GM12878 (cell line): ENCODE results near the gene AGFG1. TPM values are rescaled to one million over a fixed set of nuclear protein-coding genes. Genes with fewer than 3 reads are reported as not detected.

Experiments used
- ATAC-seq: fragments of 200-7000 bp; cut with Tn5 transposase; 3 replicates; pipeline ENCODE4 v1.9.1; 2020; ENCODE audit warnings: mild to moderate bottlenecking, moderate library complexity
- BruUV-seq: library from RNA; stranded (reverse); fragments of 400-500 nt; replicated peaks from 2 replicates; lab custom pipeline; 2021; lab: Mats Ljungman, UMichigan
- CTCF ChIA-PET: fragments of 300-600 bp; sonication (Branson Sonifier 250); formaldehyde crosslinking; extraction: SDS; loops from one replicate; lab custom pipeline; 2021; ENCODE audit warnings: inconsistent platforms; lab: Yijun Ruan, JAX
- POLR2A ChIA-PET: fragments of 350-600 bp; formaldehyde crosslinking; extraction: SDS; loops from one replicate; lab custom pipeline; 2021; ENCODE audit warnings: inconsistent platforms; lab: Charles Lee
- RAD21 ChIA-PET: fragments of 300-600 bp; sonication (Branson Sonifier 250); formaldehyde crosslinking; loops from one replicate; lab custom pipeline; 2023; ENCODE audit warnings: antibody characterized with exemption; ENCODE audit not compliant: unreplicated experiment; lab: Charles Lee
- SMC1A ChIA-PET: fragments of 300-600 bp; sonication (Branson Sonifier 250); formaldehyde crosslinking; loops from one replicate; lab custom pipeline; 2023; ENCODE audit not compliant: unreplicated experiment, uncharacterized antibody; lab: Charles Lee
- DNase-seq: peaks from one replicate; pipeline ENCODE4 v3.0.0-alpha.2; 2011; ENCODE audit warnings: low read depth, low spot score
- FAIRE-seq: peaks from 3 replicates; lab custom pipeline; 2011; peaks lifted over from hg19 to GRCh38; lab: Jason Lieb, UNC
- H2AFZ ChIP-seq: 2 replicates; pipeline ENCODE4 v1.6.0; 2011; ENCODE audit warnings: low read depth, low read length, control low read depth; ENCODE audit not compliant: control insufficient read depth
- H3K27ac ChIP-seq: 2 replicates; pipeline ENCODE4 v1.5.1; 2011; ENCODE audit warnings: control low read depth; ENCODE audit not compliant: control insufficient read depth, insufficient read depth
- H3K27me3 ChIP-seq, 2 experiments: replicated peaks in 1 of 2; 2 replicates each; pipeline versions ENCODE4 v1.6.0 to v1.6.1; 2011; ENCODE audit warnings: low read length in 1 of 2; ENCODE audit not compliant: control insufficient read depth in 2 of 2, insufficient read depth in 2 of 2
- H3K36me3 ChIP-seq, 2 experiments: 2 replicates each; pipeline ENCODE4 v1.5.1; 2011; ENCODE audit warnings: low read length in 1 of 2; ENCODE audit not compliant: control insufficient read depth in 2 of 2, insufficient read depth in 2 of 2
- H3K4me1 ChIP-seq: 2 replicates; pipeline ENCODE4 v1.6.1; 2011; ENCODE audit warnings: mild to moderate bottlenecking, low read length, moderate library complexity, mixed read lengths; ENCODE audit not compliant: control insufficient read depth, insufficient read depth
- H3K4me2 ChIP-seq: 2 replicates; pipeline ENCODE4 v1.6.0; 2011; ENCODE audit warnings: control low read depth; ENCODE audit not compliant: control insufficient read depth, insufficient read depth
- H3K4me3 ChIP-seq: fragments of 200-600 bp; sonication (generic); 2 replicates; pipeline ENCODE4 v1.5.1; 2016
- H3K79me2 ChIP-seq: 2 replicates; pipeline ENCODE4 v1.6.0; 2011; ENCODE audit warnings: low read length; ENCODE audit not compliant: control insufficient read depth, insufficient read depth
- H3K9ac ChIP-seq: 2 replicates; pipeline ENCODE4 v1.8.0; 2011; ENCODE audit warnings: low read length, control low read depth, mixed read lengths; ENCODE audit not compliant: control insufficient read depth, insufficient read depth
- H3K9me3 ChIP-seq: replicated peaks from 3 replicates; pipeline ENCODE4 v1.5.1; 2011; ENCODE audit warnings: mild to moderate bottlenecking, low read length; ENCODE audit not compliant: control insufficient read depth, insufficient read depth
- H4K20me1 ChIP-seq: 2 replicates; pipeline ENCODE4 v1.6.0; 2011; ENCODE audit not compliant: control insufficient read depth, insufficient read depth
- MLLT1 ChIP-seq: fragments of 450-650 bp; IDR thresholded peaks from 2 replicates; pipeline ENCODE4 v1.6.1; 2016; ENCODE audit warnings: mild to moderate bottlenecking
- MYC ChIP-seq: IDR thresholded peaks from 2 replicates; pipeline ENCODE4 v1.6.1; 2011; ENCODE audit warnings: mild to moderate bottlenecking, low read length, moderate library complexity, inconsistent platforms; ENCODE audit not compliant: insufficient read depth, insufficient replicate concordance, insufficient read length, severe bottlenecking
- SPI1 ChIP-seq: IDR thresholded peaks from 2 replicates; pipeline ENCODE4 v1.6.1; 2011; ENCODE audit warnings: low read depth, mild to moderate bottlenecking, low read length, moderate library complexity, borderline replicate concordance; ENCODE audit not compliant: insufficient read depth
- WGBS: methylation state at CpG from one replicate; pipeline ENCODE4 v1.1.6; 2016; ENCODE audit warnings: low lambda C conversion rate; ENCODE audit not compliant: insufficient replicate concordance, insufficient coverage; ENCODE audit errors: missing lambda C conversion rate; 5-methylcytosine and 5-hydroxymethylcytosine counted together
- in situ Hi-C: fragments of 300-500 bp; cut with MboI; formaldehyde crosslinking; loops from 9 replicates; pipeline ENCODE4 v1.14.3; 2018; ENCODE audit warnings: mixed read lengths
- intact Hi-C: fragments of 100-400 bp; cut with micrococcal nuclease; formaldehyde crosslinking; loops from one replicate; pipeline ENCODE4 v1.14.2; 2022; ENCODE audit not compliant: unreplicated experiment
- polyA plus RNA-seq, 11 experiments: library from polyadenylated mRNA; depleted of rRNA in 4 of 11; unstranded in 6 of 11; stranded (reverse) in 5 of 11; fragments of >200 nt; fragmentation: Nextera tagmentation in 4 of 11; fragmentation: Illumina TruSeq in 1 of 11; extraction: Ambion mirVana in 4 of 11; extraction: Trizol in 1 of 11; gene quantifications; 1 replicate in 1 of 11; 2 replicates in 10 of 11; pipeline versions ENCODE4 v1.2.1 to v1.2.3, GENCODE V29; 2011 to 2016; ENCODE audit warnings: inconsistent platforms in 2 of 11, missing spikeins in 2 of 11, low read depth in 1 of 11
- total RNA-seq, 4 experiments: library from RNA; depleted of rRNA in 3 of 4; stranded (reverse); fragments of >200 nt in 3 of 4; fragmentation: Illumina TruSeq in 1 of 4; extraction: Trizol in 1 of 4; gene quantifications; 2 replicates each; pipeline versions ENCODE4 v1.2.1 to v1.2.3, GENCODE V29; 2013 to 2021

The AGFG1 gene
- total and polyA plus RNA-seq, 10 of the 15 experiments (the other 5 are each of a cell fraction or from before 2014, with no cell fraction given) = 7.3 to 243 (median 81.7) TPM

DNA sequence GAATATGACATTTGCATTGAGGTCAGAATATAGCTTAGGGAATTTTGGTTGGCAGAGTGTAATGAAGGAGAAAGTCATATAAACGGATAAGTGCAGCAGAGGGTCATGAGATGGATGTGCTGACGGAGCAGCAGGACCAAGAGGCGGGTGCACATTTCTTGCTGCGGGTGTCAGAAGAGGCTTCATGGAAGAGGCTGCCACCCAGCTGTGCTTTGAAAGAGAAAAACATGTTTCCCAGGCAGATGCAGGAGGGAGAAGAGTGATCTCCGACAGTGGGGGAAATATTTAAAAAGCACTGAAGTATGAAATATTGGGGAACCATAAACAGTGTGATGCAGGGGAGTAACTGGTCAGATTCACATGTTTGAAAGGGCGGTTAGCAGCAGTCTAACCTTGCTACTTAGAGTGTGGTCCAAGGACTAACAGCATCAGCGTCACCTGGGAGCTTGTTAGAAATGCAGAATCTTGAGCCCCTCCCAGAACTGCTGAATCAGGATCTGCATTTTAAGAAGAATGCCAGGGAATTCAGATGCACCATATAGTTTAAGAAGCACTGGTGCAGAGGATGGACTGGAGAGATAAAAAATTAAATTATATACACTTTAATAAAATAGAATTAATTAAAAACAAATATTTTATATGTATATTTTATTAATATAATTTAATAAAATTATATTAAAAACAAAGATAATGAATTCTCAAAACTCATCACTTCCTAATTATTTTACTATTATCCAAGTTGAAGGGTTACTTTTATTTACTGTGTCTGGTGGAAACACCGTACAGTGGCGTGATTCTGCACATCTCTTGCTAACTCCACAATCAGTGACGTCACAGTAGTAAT, 48.1 kb upstream of the AGFG1 start:
- H3K79me2 ChIP-seq = no peaks in the 10 kb centered on the region
- DNase-seq = no peak
- no peak for TF ChIP-seq MYC
- POLR2A ChIA-PET = no interaction called here
- H2AFZ ChIP-seq = no peak overlapping the region
- 82% methylated on average over 10 of the region's 10 CpGs for WGBS
- RAD21 ChIA-PET = no interaction called here
- H3K9me3 ChIP-seq = no peaks in the 10 kb centered on the region
- no peak for ATAC-seq
- H3K4me2 ChIP-seq = no peak overlapping the region
- FAIRE-seq = no peak
- H4K20me1 ChIP-seq = no peaks in the 10 kb centered on the region
- H3K9ac ChIP-seq = no peak overlapping the region
- H3K36me3 ChIP-seq = no peaks in the 10 kb centered on the region
- no peak overlapping the region for H3K27ac ChIP-seq
- no peaks in the 10 kb centered on the region for H3K4me1 ChIP-seq
- no peak overlapping the region for H3K4me3 ChIP-seq
- no peaks in the 10 kb centered on the region for H3K27me3 ChIP-seq
- in situ Hi-C loops = no loop called here
- no TSS peak for BruUV-seq
- SMC1A ChIA-PET = no interaction called here
- intact Hi-C loops = no loop called here
- CTCF ChIA-PET = interaction anchor here (0.9 kb wide), 1 partner anchor 9 kb away, joined by 3 read pairs; no protein-coding TSS in a partner anchor

GRCh38 chr2:227428731-227429285, 43.1 kb upstream of the AGFG1 start:
- 85% methylated on average over 8 of the region's 8 CpGs for WGBS
- no peaks in the 10 kb centered on the region for H3K79me2 ChIP-seq
- intact Hi-C loops (no loop called here), in situ Hi-C loops (no loop called here)
- FAIRE-seq (no peak), DNase-seq (no peak), ATAC-seq (no peak)
- H2AFZ ChIP-seq = no peak overlapping the region
- TF ChIP-seq SPI1 = no peak
- TF ChIP-seq MLLT1 = no peak
- peaks cover 8% of the 10 kb centered on the region; the same call in 2 of the 3 replicates for H3K9me3 ChIP-seq
- H3K4me1 ChIP-seq = no peaks in the 10 kb centered on the region
- ChIA-PET RAD21 (interaction anchor here (1.0 kb wide), 1 partner anchor 51 kb away, joined by 4 read pairs; no protein-coding TSS in a partner anchor), POLR2A (no interaction called here), SMC1A (interaction anchor here (0.6 to 1.3 kb wide), 3 partner anchors 14 to 92 kb away, joined by 3 read pairs; no protein-coding TSS in a partner anchor), CTCF (interaction anchor here (1.5 kb wide), 1 partner anchor 337 kb away, joined by 4 read pairs; no protein-coding TSS in a partner anchor)
- no peak overlapping the region for H3K4me2 ChIP-seq
- H3K27me3 ChIP-seq = no peaks in the 10 kb centered on the region
- no peaks in the 10 kb centered on the region for H3K36me3 ChIP-seq
- H3K9ac ChIP-seq = no peak overlapping the region
- no TSS peak for BruUV-seq
- no peaks in the 10 kb centered on the region for H4K20me1 ChIP-seq
- H3K27ac ChIP-seq = no peak overlapping the region
- no peak overlapping the region for H3K4me3 ChIP-seq
